RWPE1 (cell line): ENCODE data around the gene ASTN2.

Experiments
- CTCF ChIA-PET: fragments of 350-600 bp; sonication (Branson Sonifier 250); formaldehyde crosslinking; extraction: SDS; loops from one replicate; lab custom pipeline; 2021; lab: Yijun Ruan, JAX
- POLR2A ChIA-PET: fragments of 400-600 bp; formaldehyde crosslinking; extraction: SDS; loops from one replicate; lab custom pipeline; 2020; ENCODE audit warnings: antibody characterized with exemption; ENCODE audit not compliant: low non-redundant PET; lab: Yijun Ruan, JAX
- DNase-seq: peaks from one replicate; pipeline ENCODE4 v3.0.0; 2012; ENCODE audit warnings: low spot score
- H3K27ac ChIP-seq: fragments of 450-650 bp; 2 replicates; pipeline ENCODE4 v1.5.1; 2017
- CTCF ChIP-seq: fragments of 450-650 bp; conservative IDR thresholded peaks from 2 replicates; pipeline ENCODE4 v1.5.1; 2017; ENCODE audit warnings: low read depth, mild to moderate bottlenecking

Gene ASTN2

DNA sequence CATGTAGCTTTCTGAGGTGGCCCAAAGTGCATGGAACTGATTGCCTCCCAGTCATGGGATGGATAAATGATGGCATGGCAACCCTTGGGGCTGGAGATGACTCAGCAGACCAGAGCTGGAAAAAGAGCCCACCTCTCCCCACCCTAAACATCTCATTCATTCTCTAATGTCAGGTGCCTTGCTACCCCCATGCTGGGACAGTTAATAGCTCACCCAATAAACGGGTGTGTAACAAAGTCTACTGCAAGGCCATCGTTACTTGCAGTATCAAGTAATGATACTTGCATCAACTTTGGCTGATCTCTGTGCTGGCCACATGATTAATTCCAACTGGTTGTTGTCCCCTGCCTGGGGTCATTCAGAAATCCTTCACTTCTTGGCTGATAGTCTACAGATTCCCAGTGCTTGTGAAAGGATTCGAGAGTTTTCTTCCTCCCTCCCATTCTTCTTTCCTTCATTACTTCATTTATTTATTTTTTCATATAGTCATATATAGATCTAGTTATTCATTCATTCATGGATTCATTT, 850.5 kb downstream of the ASTN2 start:
- TF ChIP-seq CTCF: no peak
- CTCF ChIA-PET: interaction anchor here (0.6 kb wide), 1 partner anchor 154 kb away, joined by 5 read pairs; no protein-coding TSS in a partner anchor
- H3K27ac ChIP-seq: no peak overlapping the region
- POLR2A ChIA-PET: no interaction called here
- DNase-seq: no peak

DNA sequence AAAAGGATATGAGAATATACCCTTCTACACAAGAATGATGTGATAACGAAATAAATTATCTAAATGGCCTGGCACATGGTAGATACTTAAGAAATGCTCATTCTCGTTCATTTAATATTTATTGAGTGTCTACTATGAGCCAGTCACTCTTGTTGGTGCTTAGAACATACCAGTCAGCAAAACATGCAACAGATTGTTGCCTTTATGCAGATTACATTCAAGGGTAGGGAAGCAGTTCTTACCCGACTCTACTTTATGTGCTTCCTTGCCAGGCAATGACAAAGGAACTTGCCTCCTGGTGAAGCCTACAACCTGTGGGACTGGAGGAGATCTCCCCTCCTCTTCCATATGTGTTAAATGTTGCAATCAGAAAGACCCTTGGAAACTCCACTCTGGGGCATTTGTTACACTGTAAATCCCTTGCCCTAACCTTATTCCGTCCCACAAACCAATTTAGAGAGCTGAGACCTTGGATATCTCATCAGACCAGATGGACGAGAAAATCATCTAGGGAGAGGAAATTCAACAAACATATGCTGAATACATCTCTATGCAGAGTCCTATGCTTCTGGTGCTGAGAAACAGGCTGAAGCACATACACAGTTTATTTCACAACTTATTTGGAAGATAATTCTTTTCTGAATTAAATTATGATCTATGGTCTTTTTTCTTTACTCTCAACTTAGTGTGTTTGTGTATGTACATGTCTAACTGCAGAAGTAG, 855.9 kb downstream of the ASTN2 start:
- ChIA-PET POLR2A (no interaction called here), CTCF (interaction anchor here (0.6 to 0.7 kb wide), 2 partner anchors 17 to 100 kb away, joined by 3 to 4 read pairs; no protein-coding TSS in a partner anchor)
- no peak for DNase-seq
- H3K27ac ChIP-seq: no peak overlapping the region
- no peak for TF ChIP-seq CTCF

DNA sequence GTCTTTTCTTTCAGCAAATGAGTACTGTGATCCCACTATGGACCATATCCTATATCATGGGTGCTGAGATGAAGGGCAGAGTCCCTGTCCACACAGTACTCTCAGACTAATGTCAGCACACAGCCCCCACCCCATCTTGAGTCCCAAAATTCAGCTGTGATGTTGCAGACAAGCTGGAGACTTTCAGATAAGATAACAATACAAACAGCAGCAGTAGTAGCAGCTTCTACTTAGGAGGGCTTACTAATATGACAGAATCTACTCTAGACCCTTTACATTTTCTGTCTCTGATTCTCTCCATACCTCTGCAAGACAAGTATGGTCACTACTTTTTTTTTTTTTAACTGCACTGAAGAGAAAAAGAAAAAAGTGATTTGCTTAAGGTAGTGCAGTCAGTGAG, 856.8 kb downstream of the ASTN2 start:
- no peak for DNase-seq
- CTCF ChIA-PET: no interaction called here
- TF ChIP-seq CTCF: no peak
- POLR2A ChIA-PET: no interaction called here
- H3K27ac ChIP-seq: no peak overlapping the region

GRCh38 chr9:116555556-116556155, 859.2 kb downstream of the ASTN2 start:
- ChIA-PET CTCF (interaction anchor here (0.7 kb wide), 1 partner anchor 899 kb away, joined by 3 read pairs; no protein-coding TSS in a partner anchor), POLR2A (no interaction called here)
- DNase-seq: no peak
- no peak for TF ChIP-seq CTCF
- no peak overlapping the region for H3K27ac ChIP-seq

GRCh38 chr9:116555119-116555518, 859.7 kb downstream of the ASTN2 start:
- no peak overlapping the region for H3K27ac ChIP-seq
- TF ChIP-seq CTCF: no peak
- POLR2A ChIA-PET: no interaction called here
- no peak for DNase-seq
- CTCF ChIA-PET: interaction anchor here (0.5 kb wide), 1 partner anchor 1041 kb away, joined by 3 read pairs; no protein-coding TSS in a partner anchor

DNA sequence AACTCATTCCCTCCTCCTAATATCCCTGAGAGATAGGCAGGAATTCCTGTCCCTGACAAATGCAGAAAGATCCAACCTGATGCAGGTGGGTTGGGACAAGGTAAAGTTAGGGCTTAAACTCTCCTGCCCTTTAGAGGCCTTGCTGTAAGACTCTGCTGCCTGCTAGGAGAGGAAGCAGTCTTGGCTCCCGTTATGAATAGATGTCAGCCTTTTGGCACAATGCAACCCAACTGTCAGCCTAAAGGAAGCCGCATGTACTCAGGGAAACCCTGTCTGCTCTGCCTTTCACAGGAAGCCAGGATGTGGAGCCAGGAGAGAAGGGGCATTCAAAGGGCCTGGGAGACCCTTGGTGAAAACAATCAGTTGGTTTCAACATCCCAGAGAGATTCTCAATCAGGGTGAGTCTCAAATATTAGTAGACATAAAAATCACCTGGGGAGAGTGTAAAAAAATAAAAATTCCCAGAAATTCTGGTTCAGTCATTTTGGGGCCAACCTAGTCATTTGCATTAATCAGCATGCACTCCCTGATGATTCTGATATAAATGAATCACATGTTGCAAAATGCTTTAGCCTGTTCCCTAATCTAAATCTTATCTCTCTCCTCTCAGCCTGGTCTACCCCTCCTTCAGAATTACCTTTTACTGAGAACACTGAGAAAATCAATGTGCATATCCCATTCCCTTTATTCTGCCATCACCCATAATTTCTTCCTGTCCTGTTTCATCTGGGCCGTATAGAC, 864.0 kb downstream of the ASTN2 start:
- DNase-seq: peak; percentile 54
- ChIA-PET POLR2A (no interaction called here), CTCF (interaction anchor here (0.6 kb wide), 1 partner anchor 664 kb away, joined by 3 read pairs; no protein-coding TSS in a partner anchor)
- H3K27ac ChIP-seq: peak overlapping the region; percentile 75
- TF ChIP-seq CTCF: no peak
